ENCODE data around the gene CHST12.
"Not testable (repeated sequence)": the region's sequence is repeated elsewhere in the genome, so short reads cannot be mapped to it uniquely, and the experiment has no call there.

The CHST12 gene

GRCh38 chr7:2403014-2403717 is at the start of gene CHST12:
TSS of gene CHST12 (plus strand) at chr7:2403611. CDS start at chr7:2432640, 29,029 bp downstream.
- peak; percentile 89 for DNase-seq (ENCODE audit: low read depth, low spot score)

GRCh38 chr7:2353936-2354185 is 49.5 kb upstream of the CHST12 start:
- DNase-seq (ENCODE audit: low read depth, low spot score), result peak; percentile 80

- peak; percentile 79 for DNase-seq (ENCODE audit: low read depth, low spot score)
Observed at GRCh38 chr7:2354186-2354938, 49.0 kb upstream of the CHST12 start, which contains the start of gene EIF3B. TSS of gene EIF3B (plus strand) at chr7:2354827. CDS start at chr7:2354922, 95 bp downstream.

DNA sequence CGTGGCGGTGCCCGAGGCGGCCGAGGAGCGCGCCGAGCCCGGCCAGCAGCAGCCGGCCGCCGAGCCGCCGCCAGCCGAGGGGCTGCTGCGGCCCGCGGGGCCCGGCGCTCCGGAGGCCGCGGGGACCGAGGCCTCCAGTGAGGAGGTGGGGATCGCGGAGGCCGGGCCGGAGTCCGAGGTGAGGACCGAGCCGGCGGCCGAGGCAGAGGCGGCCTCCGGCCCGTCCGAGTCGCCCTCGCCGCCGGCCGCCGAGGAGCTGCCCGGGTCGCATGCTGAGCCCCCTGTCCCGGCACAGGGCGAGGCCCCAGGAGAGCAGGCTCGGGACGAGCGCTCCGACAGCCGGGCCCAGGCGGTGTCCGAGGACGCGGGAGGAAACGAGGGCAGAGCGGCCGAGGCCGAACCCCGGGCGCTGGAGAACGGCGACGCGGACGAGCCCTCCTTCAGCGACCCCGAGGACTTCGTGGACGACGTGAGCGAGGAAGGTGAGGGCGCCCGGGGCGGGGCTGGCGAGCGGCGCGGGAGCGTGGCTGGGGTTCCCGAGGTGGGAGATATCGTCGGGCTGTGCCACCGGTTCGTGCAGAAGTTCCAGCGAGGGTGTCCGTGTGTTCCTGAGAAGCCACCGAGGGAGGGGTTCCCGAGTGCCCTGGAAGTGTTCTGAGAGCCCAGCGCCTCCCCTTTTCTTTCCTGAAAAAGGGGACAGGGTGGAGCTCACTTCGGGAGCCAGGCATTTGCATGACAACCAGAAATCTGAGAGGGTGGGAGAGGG is 48.3 kb upstream of the CHST12 start:
- no peak for DNase-seq (ENCODE audit: low read depth, low spot score)

- DNase-seq (ENCODE audit: low read depth, low spot score), result no peak
Observed at GRCh38 chr7:2355705-2356008, 47.8 kb upstream of the CHST12 start.

- DNase-seq (ENCODE audit: low read depth, low spot score), result no peak
Observed at GRCh38 chr7:2357165-2357564, 46.2 kb upstream of the CHST12 start.

GRCh38 chr7:2357571-2357970 is 45.8 kb upstream of the CHST12 start:
- DNase-seq (ENCODE audit: low read depth, low spot score), result no peak

DNA sequence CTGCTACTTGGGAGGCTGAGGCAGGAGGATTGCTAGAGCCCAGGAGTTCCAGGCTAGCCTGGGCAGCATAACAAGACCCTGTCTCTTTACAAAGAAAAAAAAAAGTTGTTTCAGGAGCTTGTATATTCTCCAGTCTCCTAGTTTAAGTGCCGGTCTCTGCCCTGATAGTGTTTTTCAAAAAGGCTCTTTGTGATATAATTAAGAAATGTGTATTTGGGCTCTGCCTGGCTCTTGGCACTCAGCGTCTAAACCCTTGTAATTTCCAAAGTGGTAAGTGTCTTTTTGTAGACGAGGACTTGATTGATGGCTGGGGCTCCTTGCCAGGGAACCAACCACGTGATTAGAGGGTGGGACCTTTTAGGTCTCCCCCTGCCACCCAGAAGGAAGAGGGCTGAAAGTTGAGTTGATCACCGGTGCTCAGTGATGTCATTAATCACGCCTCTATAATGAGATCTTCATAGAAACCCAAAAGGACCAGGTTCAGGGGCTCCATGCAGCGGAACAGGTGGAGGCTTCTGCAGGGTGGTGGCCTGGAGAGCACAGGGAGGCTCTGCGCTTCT is 44.4 kb upstream of the CHST12 start:
- no peak for DNase-seq (ENCODE audit: low read depth, low spot score)

- DNase-seq (ENCODE audit: low read depth, low spot score), result no peak
Observed at GRCh38 chr7:2359610-2360009, 43.8 kb upstream of the CHST12 start.

- DNase-seq (ENCODE audit: low read depth, low spot score), result no peak
Observed at GRCh38 chr7:2360796-2361195, 42.6 kb upstream of the CHST12 start.

- DNase-seq (ENCODE audit: low read depth, low spot score), result no peak
Observed at GRCh38 chr7:2362385-2363088, 40.9 kb upstream of the CHST12 start.

- no peak for DNase-seq (ENCODE audit: low read depth, low spot score)
Observed at GRCh38 chr7:2369139-2369538, 34.3 kb upstream of the CHST12 start.

DNA sequence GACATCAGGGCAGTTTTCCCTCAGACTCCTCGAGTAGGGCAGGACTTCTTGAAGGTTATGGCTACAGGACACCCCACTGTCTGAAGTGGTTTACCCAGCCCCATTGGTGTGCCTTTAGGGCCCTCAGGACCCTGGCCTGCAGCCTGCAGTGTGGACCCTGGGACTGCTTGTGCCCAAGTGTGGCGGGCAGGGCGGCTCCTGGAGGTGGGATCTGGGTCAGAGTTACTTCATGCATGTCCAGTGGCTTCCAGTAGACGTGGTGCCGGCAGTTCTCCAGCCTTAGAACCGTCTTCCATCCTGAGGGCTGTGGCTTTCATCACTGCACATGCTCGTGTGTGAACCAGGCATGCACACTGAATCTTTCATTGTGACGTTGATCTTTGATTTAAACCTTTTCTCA is 32.1 kb upstream of the CHST12 start:
- no peak for DNase-seq (ENCODE audit: low read depth, low spot score)

DNA sequence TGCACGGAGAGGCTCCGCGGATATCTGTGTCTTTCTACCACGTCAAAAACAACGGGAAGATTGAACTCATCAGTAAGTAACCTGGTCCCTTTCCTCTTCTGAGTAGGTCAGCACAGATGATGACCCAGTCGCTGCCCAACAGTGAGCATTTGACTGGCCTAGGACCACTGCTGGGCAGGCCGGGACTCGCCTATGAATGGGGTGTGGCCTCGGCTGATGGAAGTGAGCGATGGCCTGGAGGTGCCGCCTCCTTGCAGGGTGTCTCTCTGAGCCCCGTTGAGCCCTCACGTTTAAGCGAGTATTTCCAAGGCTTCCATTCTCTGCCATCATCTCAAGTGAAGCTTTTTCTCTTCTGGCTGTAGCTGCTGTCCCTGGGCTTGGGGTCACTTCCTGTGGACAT is 30.7 kb upstream of the CHST12 start:
- DNase-seq (ENCODE audit: low read depth, low spot score), result no peak

DNA sequence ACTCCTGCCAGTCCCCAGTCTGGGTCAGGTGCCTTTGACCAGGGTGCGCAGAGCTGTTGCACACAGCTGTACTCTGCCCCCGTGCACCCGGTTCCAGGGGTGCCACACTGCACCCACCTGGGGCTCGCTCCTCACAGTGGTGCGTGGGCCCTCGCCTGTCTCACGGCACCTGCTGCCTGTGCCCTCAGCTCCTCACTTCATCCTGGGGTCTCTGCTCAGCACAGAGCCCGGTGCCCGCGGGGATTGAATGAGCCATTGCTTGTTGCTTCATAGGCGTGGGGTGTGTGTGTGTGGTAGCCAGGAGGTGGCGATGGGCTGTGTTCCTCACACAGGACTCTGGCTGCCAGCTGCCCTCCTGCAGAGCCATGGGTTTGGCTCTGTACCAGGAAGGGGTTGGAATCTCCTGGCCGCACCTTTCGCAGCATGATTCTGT is 30.3 kb upstream of the CHST12 start:
- DNase-seq (ENCODE audit: low read depth, low spot score), result no peak

GRCh38 chr7:2373646-2374045 is 29.8 kb upstream of the CHST12 start:
- DNase-seq (ENCODE audit: low read depth, low spot score), result no peak

DNA sequence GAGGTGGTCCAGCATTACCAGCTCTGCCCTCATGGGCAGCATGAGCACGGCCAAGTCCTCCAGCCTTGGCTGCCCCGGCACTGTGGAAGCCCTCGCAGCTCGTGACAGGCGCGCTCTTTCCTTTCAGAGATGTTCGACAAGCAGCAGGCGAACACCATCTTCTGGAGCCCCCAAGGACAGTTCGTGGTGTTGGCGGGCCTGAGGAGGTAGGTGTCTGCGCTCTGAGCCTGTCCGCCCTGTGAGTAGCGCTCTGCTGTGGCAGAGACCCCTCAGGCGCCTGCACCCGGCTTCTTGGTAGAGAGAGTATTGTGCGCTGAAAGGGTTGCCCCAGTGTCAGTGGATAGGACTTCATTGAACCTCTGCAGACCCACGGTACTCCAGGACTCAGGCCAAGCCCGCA is 29.0 kb upstream of the CHST12 start:
- DNase-seq (ENCODE audit: low read depth, low spot score), result no peak

GRCh38 chr7:2374830-2375728 is 28.3 kb upstream of the CHST12 start:
- no peak for DNase-seq (ENCODE audit: low read depth, low spot score)

- no peak for DNase-seq (ENCODE audit: low read depth, low spot score)
Observed at GRCh38 chr7:2376351-2377154, 26.9 kb upstream of the CHST12 start.

GRCh38 chr7:2377492-2377891 is 25.9 kb upstream of the CHST12 start:
- not testable (repeated sequence) for DNase-seq (ENCODE audit: low read depth, low spot score)

All from activated naive CD8-positive, alpha-beta T cell treated with anti-CD3 and anti-CD28 coated beads, Interleukin-2, amount 50 U/mL, for 16 hours (primary cell).